Heart left ventricle (tissue), 16 donors: ENCODE results near the gene FMNL3. TPM values are rescaled to one million over a fixed set of nuclear protein-coding genes. Genes with fewer than 3 reads are reported as not detected.

Experiments
- ATAC-seq, 4 donors: fragments of 200-7000 bp; cut with Tn5 transposase; one replicate each; pipeline ENCODE4 v1.9.1; 2020 to 2022; ENCODE audit warnings: moderate library complexity in 4 of 4, mild to moderate bottlenecking in 3 of 4, moderate number of reproducible peaks in 1 of 4
- DNase-seq, 5 donors: peaks; one replicate each; pipeline ENCODE4 v3.0.0-alpha.2; 2020
- H3K27ac ChIP-seq, 12 donors: fragments of 200-600 bp; sonication (generic) in 4 of 12; one replicate each; pipeline versions ENCODE4 v1.5.0 to v1.8.0; 2016 to 2022; ENCODE audit warnings: mild to moderate bottlenecking in 2 of 12
- H3K27me3 ChIP-seq, 9 donors: fragments of 200-600 bp; sonication (generic) in 2 of 9; one replicate each; pipeline versions ENCODE4 v1.5.1 to v1.8.0; 2016 to 2022; ENCODE audit warnings: mild to moderate bottlenecking in 3 of 9
- H3K36me3 ChIP-seq, 9 donors: fragments of 200-600 bp; sonication (generic) in 2 of 9; one replicate each; pipeline versions ENCODE4 v1.5.0 to v1.8.0; 2018 to 2022; ENCODE audit warnings: mild to moderate bottlenecking in 2 of 9
- H3K4me1 ChIP-seq, 12 donors: fragments of 200-600 bp; sonication (generic) in 4 of 12; one replicate each; pipeline versions ENCODE4 v1.5.0 to v1.8.0; 2016 to 2022; ENCODE audit warnings: mild to moderate bottlenecking in 3 of 12
- H3K4me3 ChIP-seq, 12 donors: fragments of 200-600 bp; sonication (generic) in 4 of 12; one replicate each; pipeline versions ENCODE4 v1.5.0 to v1.8.0; 2017 to 2022; ENCODE audit warnings: mild to moderate bottlenecking in 9 of 12, moderate library complexity in 4 of 12
- H3K9me3 ChIP-seq, 12 donors: fragments of 200-600 bp; sonication (generic) in 4 of 12; one replicate each; pipeline versions ENCODE4 v1.5.0 to v1.8.0; 2016 to 2022; ENCODE audit warnings: mild to moderate bottlenecking in 1 of 12
- POLR2A ChIP-seq, 2 donors: fragments of 450-650 bp; IDR thresholded peaks; one replicate each; pipeline ENCODE4 v1.6.1; 2017; ENCODE audit warnings: antibody characterized with exemption in 2 of 2, mild to moderate bottlenecking in 2 of 2, moderate library complexity in 2 of 2
- WGBS, 4 donors: extraction: QIAGEN DNeasy Blood & Tissue Kit in 2 of 4; methylation state at CpG; one replicate each; pipeline versions ENCODE4 v1.1.5 to v1.1.7; 2013 to 2018; 5-methylcytosine and 5-hydroxymethylcytosine counted together
- intact Hi-C, 10 donors: fragments of 100-400 bp; cut with DNase I; formaldehyde crosslinking; loops; one replicate each; pipeline versions ENCODE4 v1.11.1 to v1.14.2; 2022
- polyA plus RNA-seq, 2 donors: library from polyadenylated mRNA; stranded (reverse); fragments of 200-250 nt; gene quantifications; one replicate each; pipeline ENCODE4 v1.2.3, GENCODE V29; 2013
- total RNA-seq, 9 donors: library from RNA; depleted of rRNA in 2 of 9; stranded (reverse); fragments of >200 nt in 2 of 9; fragmentation: NEBNext Ultra II Directional in 3 of 9; extraction: Animal tissue kit (Norgen Biotek cat#: 25700) in 3 of 9; gene quantifications; one replicate each; pipeline versions ENCODE4 v1.1.0 to v1.2.4, GENCODE V29; 2016 to 2023
- TF ChIP-seq, protein P1 (sequence below), 12 donors: fragments of 200-600 bp; sonication (generic) in 4 of 12; IDR thresholded peaks; one replicate each; pipeline versions ENCODE4 v1.5.0 to v1.8.0; 2018 to 2022; ENCODE audit warnings: antibody characterized with exemption in 12 of 12, mild to moderate bottlenecking in 5 of 12
- donor health status: ischemic (EF 13 %, LVEDD 7.1; RV severe dilation, severe dysfunction).
- donor health status: healthy with polysubstance abuse.
- donor health status: DM: no; HTN: yes; CAD: no.
- donor health status: DM: no; HTN: no; CAD: no.
- donor health status: ischemic (EF 25% LVEDD 6.9; RV normal size, moderate dysfunction).
- donor health status: ischemic (EF 25% LVEDD 5.7; RV mildly dilated, moderate dysfunction).
- donor health status: healthy.
- donor health status: DM: yes; HTN: yes; CAD: no.
- donor health status: ischemic (EF 35%, LVEDD 5.7; RV mildly dilated, moderate dysfunction).
- donor health status: nonischemic (EF 11% LVEDD 7.7; RV severe dilation, severe dysfunction).
- donor health status: DM: yes; HTN: yes; CAD: no.
- donor health status: PGD.
- donor health status: ischemic (EF 29% LVEDD 5.4; RV normal size, mild dysfunction).
- donor health status: nonischemic (EF 23%, LVEDD 6.1; RV moderate dilation, normal function).

Gene FMNL3
- total and polyA plus RNA-seq, 11 donors, result 5.9 to 33.9 (median 13.0) TPM

DNA sequence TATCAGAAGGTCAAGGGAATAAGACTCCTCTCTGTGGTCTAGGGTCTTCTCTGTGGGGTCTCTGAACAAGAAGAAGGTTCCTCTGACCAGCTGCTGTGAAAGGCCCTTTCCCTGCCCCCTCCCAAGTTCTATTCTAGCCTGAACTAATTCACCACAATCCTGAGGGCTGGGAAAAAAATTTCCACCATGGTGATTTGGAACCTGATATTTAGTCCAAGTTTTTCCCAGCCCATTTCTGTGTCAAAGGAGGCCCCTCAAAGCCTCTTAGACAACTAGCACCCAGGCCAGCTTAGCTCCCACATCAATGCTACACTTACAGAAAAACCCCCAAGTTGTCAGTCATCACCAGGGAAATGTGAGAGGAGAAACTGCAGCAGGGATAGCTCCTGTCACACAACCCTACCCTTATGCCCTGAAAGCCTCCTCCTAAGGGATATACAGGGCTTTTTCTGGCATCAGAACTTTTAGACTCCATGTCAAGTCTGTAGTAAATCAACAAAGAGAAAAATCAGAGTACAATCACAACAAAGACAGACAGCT lies 4.5 kb downstream of the FMNL3 start:
- Histone ChIP-seq H3K36me3 (peaks cover 0 to 5% (median 0%) of the 10 kb centered on the region in 9 donors), H3K27ac (peak overlapping the region in 8 of 12 donors; percentile 14 to 98 (median 44)), H3K9me3 (no peaks in the 10 kb centered on the region), H3K27me3 (no peaks in the 10 kb centered on the region), H3K4me1 (peaks cover 3 to 79% (median 63%) of the 10 kb centered on the region in 12 donors), H3K4me3 (peak overlapping the region in 1 of 12 donors; percentile 20)
- TF ChIP-seq POLR2A (IDR thresholded peaks at IDR 0.05), result no peak
- TF ChIP-seq, protein P1, sequence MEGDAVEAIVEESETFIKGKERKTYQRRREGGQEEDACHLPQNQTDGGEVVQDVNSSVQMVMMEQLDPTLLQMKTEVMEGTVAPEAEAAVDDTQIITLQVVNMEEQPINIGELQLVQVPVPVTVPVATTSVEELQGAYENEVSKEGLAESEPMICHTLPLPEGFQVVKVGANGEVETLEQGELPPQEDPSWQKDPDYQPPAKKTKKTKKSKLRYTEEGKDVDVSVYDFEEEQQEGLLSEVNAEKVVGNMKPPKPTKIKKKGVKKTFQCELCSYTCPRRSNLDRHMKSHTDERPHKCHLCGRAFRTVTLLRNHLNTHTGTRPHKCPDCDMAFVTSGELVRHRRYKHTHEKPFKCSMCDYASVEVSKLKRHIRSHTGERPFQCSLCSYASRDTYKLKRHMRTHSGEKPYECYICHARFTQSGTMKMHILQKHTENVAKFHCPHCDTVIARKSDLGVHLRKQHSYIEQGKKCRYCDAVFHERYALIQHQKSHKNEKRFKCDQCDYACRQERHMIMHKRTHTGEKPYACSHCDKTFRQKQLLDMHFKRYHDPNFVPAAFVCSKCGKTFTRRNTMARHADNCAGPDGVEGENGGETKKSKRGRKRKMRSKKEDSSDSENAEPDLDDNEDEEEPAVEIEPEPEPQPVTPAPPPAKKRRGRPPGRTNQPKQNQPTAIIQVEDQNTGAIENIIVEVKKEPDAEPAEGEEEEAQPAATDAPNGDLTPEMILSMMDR (IDR thresholded peaks at IDR 0.05), result no peak
- ATAC-seq (no peak), DNase-seq (no peak)
- intact Hi-C loops, result loop anchor here in 2 of 10 donors (1.0 to 5.0 kb wide), 2 partner anchors 29 to 35 kb away; no protein-coding TSS in a partner anchor

DNA sequence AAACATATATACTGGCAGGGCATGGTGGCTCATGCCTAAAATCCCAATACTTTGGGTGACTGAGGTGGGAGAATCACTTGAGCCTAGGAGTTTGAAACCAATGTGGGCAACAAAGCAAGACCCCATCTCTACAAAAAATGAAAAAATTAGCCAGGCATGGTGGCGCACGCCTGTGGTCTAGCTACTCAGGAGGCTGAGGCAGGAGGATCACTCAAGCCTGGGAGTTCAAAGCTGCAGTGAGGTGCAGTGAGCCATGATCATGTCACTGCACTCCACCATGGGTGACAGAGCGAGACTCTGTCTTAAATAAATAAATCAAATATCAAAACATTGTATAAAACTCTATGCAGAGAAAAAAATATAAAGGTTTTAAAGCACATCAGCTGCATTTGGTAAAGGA lies 5.2 kb downstream of the FMNL3 start:
- Histone ChIP-seq H3K27me3 (no peaks in the 10 kb centered on the region), H3K27ac (peak overlapping the region in 3 of 12 donors; percentile 11 to 23 (median 14)), H3K9me3 (no peaks in the 10 kb centered on the region), H3K4me1 (peaks cover 3 to 85% (median 69%) of the 10 kb centered on the region in 12 donors), H3K4me3 (no peak overlapping the region), H3K36me3 (peaks cover 0 to 5% (median 0%) of the 10 kb centered on the region in 9 donors)
- DNase-seq, result no peak
- TF ChIP-seq, protein P1 (IDR thresholded peaks at IDR 0.05), result no peak
- no peak for TF ChIP-seq POLR2A (IDR thresholded peaks at IDR 0.05)
- intact Hi-C loops, result loop anchor here in 2 of 10 donors (1.0 to 5.0 kb wide), 2 partner anchors 29 to 35 kb away; no protein-coding TSS in a partner anchor
- ATAC-seq, result no peak
- WGBS, 4 donors, result 90 to 94% (median 92%) methylated on average over 3 of the region's 3 CpGs

DNA sequence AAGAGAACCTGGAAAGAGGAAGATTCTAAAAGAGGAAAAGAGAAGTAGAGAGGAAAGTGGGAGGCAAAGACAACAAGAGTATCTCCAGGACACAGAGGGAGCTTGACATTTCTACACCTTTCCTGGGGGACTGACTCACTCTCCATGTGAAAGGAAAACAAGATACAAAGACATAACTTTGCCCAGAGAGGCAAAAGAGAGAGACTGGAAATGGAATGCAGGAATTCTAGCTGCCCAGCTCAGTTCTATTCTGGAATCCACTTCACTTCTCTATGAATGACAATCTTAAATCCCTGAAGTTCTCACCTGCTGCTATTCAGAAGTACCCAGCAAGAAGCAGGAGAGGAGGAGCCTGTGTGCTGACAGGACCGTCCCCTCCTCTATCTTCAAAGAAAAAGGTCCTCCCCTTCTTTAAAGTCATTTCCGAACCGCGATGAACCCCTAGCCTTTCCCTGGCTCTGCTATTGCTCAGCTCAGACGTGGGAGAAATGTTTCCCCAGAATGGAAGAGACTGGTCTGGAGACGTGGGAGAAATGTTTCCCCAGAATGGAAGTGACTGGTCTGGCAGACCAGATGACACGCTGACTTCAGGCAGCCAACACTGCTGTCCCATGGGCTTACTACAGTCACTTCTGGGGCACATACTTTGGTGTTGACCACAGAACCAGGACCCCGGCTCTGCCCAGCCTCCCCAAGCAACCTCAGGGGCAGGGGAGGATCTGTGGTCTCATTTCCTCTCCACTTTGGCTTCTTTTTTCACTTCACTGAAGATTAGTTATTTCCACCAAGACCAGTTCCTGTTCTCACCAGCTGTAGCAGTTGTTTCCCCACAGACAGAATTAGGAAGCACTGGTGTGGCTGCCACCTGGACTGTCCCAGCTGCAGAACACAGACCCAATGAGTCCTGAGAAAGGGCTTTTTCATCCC lies 8.3 kb downstream of the FMNL3 start:
- Histone ChIP-seq H3K9me3 (no peaks in the 10 kb centered on the region), H3K4me1 (peaks cover 3 to 90% (median 64%) of the 10 kb centered on the region in 12 donors), H3K27ac (peak overlapping the region in 11 of 12 donors; percentile 36 to 81 (median 65)), H3K27me3 (no peaks in the 10 kb centered on the region), H3K36me3 (peaks cover 0 to 5% (median 0%) of the 10 kb centered on the region in 9 donors), H3K4me3 (peak overlapping the region in 6 of 12 donors; percentile 0 to 38 (median 22))
- intact Hi-C loops, result no loop called here
- peak; percentile 75 to 84 (median 80) for ATAC-seq
- WGBS, 4 donors, result 10 to 14% (median 12%) methylated on average over 8 of the region's 8 CpGs
- TF ChIP-seq, protein P1 (IDR thresholded peaks at IDR 0.05), result no peak
- TF ChIP-seq POLR2A (IDR thresholded peaks at IDR 0.05), result no peak
- DNase-seq, result peak in 4 of 5 donors; percentile 40 to 66 (median 50)

DNA sequence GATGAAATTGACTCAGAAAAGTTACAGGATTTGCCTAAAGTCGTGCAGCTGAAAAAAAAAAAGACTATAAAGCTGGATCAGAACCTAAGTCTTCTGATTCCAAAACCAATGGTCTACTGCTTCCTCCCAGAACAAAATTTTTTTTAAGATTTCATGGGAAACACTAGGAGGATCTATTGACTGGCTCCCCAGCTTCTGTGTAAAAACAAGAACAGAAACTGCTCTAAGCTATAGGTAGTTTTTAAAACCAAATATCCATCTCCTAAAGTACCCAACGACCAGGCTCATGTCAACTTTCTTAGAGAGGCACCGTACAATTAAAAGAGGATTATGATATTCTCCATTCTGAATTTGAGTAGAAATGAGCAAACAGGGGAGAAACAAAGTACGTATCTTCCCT lies 9.4 kb downstream of the FMNL3 start:
- peaks cover 3 to 84% (median 56%) of the 10 kb centered on the region in 12 donors for H3K4me1 ChIP-seq
- no peak for ATAC-seq
- TF ChIP-seq, protein P1 (IDR thresholded peaks at IDR 0.05), result no peak
- TF ChIP-seq POLR2A (IDR thresholded peaks at IDR 0.05), result no peak
- no peak for DNase-seq
- H3K27me3 ChIP-seq, result no peaks in the 10 kb centered on the region
- peak overlapping the region in 8 of 12 donors; percentile 48 to 81 (median 71) for H3K27ac ChIP-seq
- intact Hi-C loops, result no loop called here
- peaks cover 0 to 5% (median 0%) of the 10 kb centered on the region in 9 donors for H3K36me3 ChIP-seq
- no peak overlapping the region for H3K4me3 ChIP-seq
- WGBS, 4 donors, result 68 to 74% (median 72%) methylated on average over 4 of the region's 4 CpGs
- no peaks in the 10 kb centered on the region for H3K9me3 ChIP-seq
